K562 treated with DMSO at 1 percent for 12 hours (cell line): ENCODE data around the gene SVIP. TPM values are rescaled to one million over a fixed set of nuclear protein-coding genes. Genes with fewer than 3 reads are reported as not detected.

Experiments
- total RNA-seq: library from RNA; unstranded; fragments of 300-600 nt; gene quantifications from 2 replicates; pipeline ENCODE4 v1.2.3, GENCODE V29; 2022; ENCODE audit not compliant: insufficient read depth

Gene SVIP, protein sequence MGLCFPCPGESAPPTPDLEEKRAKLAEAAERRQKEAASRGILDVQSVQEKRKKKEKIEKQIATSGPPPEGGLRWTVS
- 23.9 and 26.4 TPM in 2 replicates for total RNA-seq

GRCh38 chr11:22829231-22830081 is at the start of gene SVIP:
TSS of gene SVIP (minus strand) at chr11:22829801. CDS start at chr11:22829748, 53 bp downstream.

GRCh38 chr11:22860241-22860640 is 30.6 kb upstream of the SVIP start, which contains the start of gene CCDC179:
TSS of gene CCDC179 (minus strand) at chr11:22860474. CDS start at chr11:22860421, 53 bp downstream.

Other genes starting within 250 kb of the SVIP start
- 5.0 and 8.8 TPM in 2 replicates for gene FANCF, start 204.0 kb downstream of the SVIP start, total RNA-seq
- gene GAS2, start 163.2 kb downstream of the SVIP start, total RNA-seq = 2.2 TPM in 1 of 2 replicates, not detected in the other
- gene CCDC179, start 30.7 kb upstream of the SVIP start, total RNA-seq = not detected in 2 replicates